Epithelial cell of esophagus (primary cell): ENCODE measurements around the gene SPSB1.
A peak's percentile ranks its signal among the peaks of the same experiment; 100 is the strongest.

ENCODE experiments used
- DNase-seq: peaks from one replicate; pipeline ENCODE4 v3.0.0; 2010; ENCODE audit warnings: low read depth
- H3K4me3 ChIP-seq: 2 replicates; pipeline ENCODE4 v1.5.1; 2011; ENCODE audit warnings: mild to moderate bottlenecking, low read length, control low read depth
- CTCF ChIP-seq: IDR thresholded peaks from 2 replicates; pipeline ENCODE4 v1.5.1; 2011; ENCODE audit warnings: low read depth, mild to moderate bottlenecking, low read length, control low read depth, inconsistent platforms; ENCODE audit not compliant: insufficient read depth; ENCODE audit errors: missing control alignments

Gene SPSB1

GRCh38 chr1:9265037-9265436 is 27.7 kb upstream of the SPSB1 start:
- H3K4me3 ChIP-seq, result no peak overlapping the region
- TF ChIP-seq CTCF, result no peak

GRCh38 chr1:9265968-9266367 is 26.7 kb upstream of the SPSB1 start:
- no peak for TF ChIP-seq CTCF
- H3K4me3 ChIP-seq, result no peak overlapping the region
- DNase-seq, result no peak

More at GRCh38 chr1:9265037-9265436, 27.7 kb upstream of the SPSB1 start:
- no peak for DNase-seq

- no peak for TF ChIP-seq CTCF
- no peak overlapping the region for H3K4me3 ChIP-seq
- DNase-seq, result no peak
Measured at GRCh38 chr1:9267352-9267686, 25.4 kb upstream of the SPSB1 start.

- no peak for DNase-seq
- no peak overlapping the region for H3K4me3 ChIP-seq
- TF ChIP-seq CTCF, result no peak
Measured at GRCh38 chr1:9267827-9268581, 24.7 kb upstream of the SPSB1 start.

- TF ChIP-seq CTCF, result no peak
- DNase-seq, result peak; percentile 46
- H3K4me3 ChIP-seq, result no peak overlapping the region
Measured at GRCh38 chr1:9269078-9269501, 23.6 kb upstream of the SPSB1 start.

- DNase-seq, result no peak
- TF ChIP-seq CTCF, result no peak
Measured at GRCh38 chr1:9269721-9270120, 23.0 kb upstream of the SPSB1 start.

GRCh38 chr1:9270290-9270883 is 22.3 kb upstream of the SPSB1 start:
- DNase-seq, result peak; percentile 48
- no peak for TF ChIP-seq CTCF
- H3K4me3 ChIP-seq, result no peak overlapping the region

More at GRCh38 chr1:9269721-9270120, 23.0 kb upstream of the SPSB1 start:
- H3K4me3 ChIP-seq, result no peak overlapping the region
